Right atrium auricular region (tissue), 2 donors: ENCODE measurements around the gene SGK2. TPM values are rescaled to one million over a fixed set of nuclear protein-coding genes. Genes with fewer than 3 reads are reported as not detected.

Experiments used
- DNase-seq: peaks from one replicate; pipeline ENCODE4 v3.0.0-alpha.2; 2019; ENCODE audit warnings: low spot score
- H3K27ac ChIP-seq, 2 donors: fragments of 200-600 bp; sonication (generic); 1 replicate in 1 of 2; 2 replicates in 1 of 2; pipeline ENCODE4 v1.5.1; 2016 to 2019
- H3K27me3 ChIP-seq, 2 donors: fragments of 200-600 bp; sonication (generic); one replicate each; pipeline versions ENCODE4 v1.5.1 to v1.6.0; 2017 to 2019
- H3K36me3 ChIP-seq: fragments of 200-600 bp; sonication (generic); one replicate; pipeline ENCODE4 v1.5.1; 2016
- H3K4me1 ChIP-seq, 2 donors: fragments of 200-600 bp; sonication (generic); one replicate each; pipeline versions ENCODE4 v1.5.1 to v1.6.0; 2017 to 2019
- H3K4me3 ChIP-seq, 2 donors: fragments of 200-600 bp; sonication (generic); 1 replicate in 1 of 2; 2 replicates in 1 of 2; pipeline ENCODE4 v1.5.1; 2017 to 2019; ENCODE audit warnings: mild to moderate bottlenecking in 1 of 2, moderate library complexity in 1 of 2
- H3K9me3 ChIP-seq, 2 donors: fragments of 200-600 bp; sonication (generic); one replicate each; pipeline ENCODE4 v1.5.1; 2019
- total RNA-seq, 2 donors: library from RNA; depleted of rRNA; stranded (reverse); fragments of >200 nt; gene quantifications; one replicate each; pipeline ENCODE4 v1.1.0, GENCODE V29; 2016
- TF ChIP-seq, protein P1 (sequence below), 2 donors: fragments of 200-600 bp; sonication (generic); IDR thresholded peaks; one replicate each; pipeline ENCODE4 v1.5.1; 2019; ENCODE audit warnings: antibody characterized with exemption in 2 of 2

Gene SGK2
- total RNA-seq, 2 donors from 2014 or later, result 0.90 TPM; not detected in 1

GRCh38 chr20:43541214-43541613, 17.6 kb upstream of the SGK2 start:
- no peaks in the 10 kb centered on the region for H3K9me3 ChIP-seq
- DNase-seq, result no peak
- no peak overlapping the region for H3K4me3 ChIP-seq
- TF ChIP-seq, protein P1, sequence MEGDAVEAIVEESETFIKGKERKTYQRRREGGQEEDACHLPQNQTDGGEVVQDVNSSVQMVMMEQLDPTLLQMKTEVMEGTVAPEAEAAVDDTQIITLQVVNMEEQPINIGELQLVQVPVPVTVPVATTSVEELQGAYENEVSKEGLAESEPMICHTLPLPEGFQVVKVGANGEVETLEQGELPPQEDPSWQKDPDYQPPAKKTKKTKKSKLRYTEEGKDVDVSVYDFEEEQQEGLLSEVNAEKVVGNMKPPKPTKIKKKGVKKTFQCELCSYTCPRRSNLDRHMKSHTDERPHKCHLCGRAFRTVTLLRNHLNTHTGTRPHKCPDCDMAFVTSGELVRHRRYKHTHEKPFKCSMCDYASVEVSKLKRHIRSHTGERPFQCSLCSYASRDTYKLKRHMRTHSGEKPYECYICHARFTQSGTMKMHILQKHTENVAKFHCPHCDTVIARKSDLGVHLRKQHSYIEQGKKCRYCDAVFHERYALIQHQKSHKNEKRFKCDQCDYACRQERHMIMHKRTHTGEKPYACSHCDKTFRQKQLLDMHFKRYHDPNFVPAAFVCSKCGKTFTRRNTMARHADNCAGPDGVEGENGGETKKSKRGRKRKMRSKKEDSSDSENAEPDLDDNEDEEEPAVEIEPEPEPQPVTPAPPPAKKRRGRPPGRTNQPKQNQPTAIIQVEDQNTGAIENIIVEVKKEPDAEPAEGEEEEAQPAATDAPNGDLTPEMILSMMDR (IDR thresholded peaks at IDR 0.05), result no peak
- H3K27me3 ChIP-seq, result no peaks in the 10 kb centered on the region
- H3K27ac ChIP-seq, result no peak overlapping the region
- no peaks in the 10 kb centered on the region for H3K36me3 ChIP-seq
- H3K4me1 ChIP-seq, result no peaks in the 10 kb centered on the region

DNA sequence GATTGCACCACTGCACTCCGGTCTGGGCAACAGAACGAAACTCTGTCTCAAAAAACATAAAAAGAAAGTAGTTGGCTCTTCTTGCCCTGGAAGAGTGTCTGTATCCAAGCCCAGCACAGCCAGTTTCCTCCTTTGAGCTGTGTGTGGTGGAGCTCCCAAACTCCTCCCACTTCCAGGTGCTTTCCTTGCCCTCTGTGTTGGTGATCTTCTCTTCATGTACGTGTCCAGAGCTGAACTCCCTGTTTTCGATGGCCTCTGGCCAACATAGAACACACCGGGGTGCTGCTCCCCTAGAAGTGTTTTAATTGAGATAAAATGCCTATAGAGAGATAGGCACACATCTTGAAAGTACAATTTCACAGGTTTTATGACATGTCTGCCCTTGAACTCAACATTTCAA, 16.7 kb upstream of the SGK2 start:
- Histone ChIP-seq H3K4me1 (no peaks in the 10 kb centered on the region), H3K36me3 (no peaks in the 10 kb centered on the region), H3K27ac (no peak overlapping the region), H3K4me3 (no peak overlapping the region), H3K9me3 (no peaks in the 10 kb centered on the region), H3K27me3 (no peaks in the 10 kb centered on the region)
- no peak for DNase-seq
- TF ChIP-seq, protein P1 (IDR thresholded peaks at IDR 0.05), result no peak

DNA sequence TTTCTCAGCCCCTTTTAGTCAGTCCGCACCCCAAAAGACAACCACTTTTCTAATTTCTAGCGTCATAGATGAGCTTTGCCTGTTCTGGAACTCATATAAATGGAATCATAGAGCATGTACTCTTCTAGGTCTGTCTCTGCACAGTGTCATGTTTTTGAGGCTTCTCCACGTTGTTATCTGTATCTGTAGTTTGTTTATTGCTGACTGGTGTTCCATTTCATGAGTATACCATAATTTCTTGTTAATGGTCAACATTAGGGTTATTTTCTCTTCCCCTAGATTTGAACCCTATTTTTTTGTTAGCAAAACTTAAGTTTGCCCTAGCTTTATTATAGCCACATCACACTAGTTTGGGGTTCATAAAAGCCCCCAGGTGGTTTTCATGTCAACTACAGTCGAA, 16.2 kb upstream of the SGK2 start:
- Histone ChIP-seq H3K4me1 (no peaks in the 10 kb centered on the region), H3K27me3 (no peaks in the 10 kb centered on the region), H3K4me3 (no peak overlapping the region), H3K36me3 (no peaks in the 10 kb centered on the region), H3K9me3 (no peaks in the 10 kb centered on the region), H3K27ac (no peak overlapping the region)
- DNase-seq, result no peak
- TF ChIP-seq, protein P1 (IDR thresholded peaks at IDR 0.05), result no peak

- Histone ChIP-seq H3K27me3 (no peaks in the 10 kb centered on the region), H3K36me3 (no peaks in the 10 kb centered on the region), H3K9me3 (no peaks in the 10 kb centered on the region), H3K27ac (no peak overlapping the region), H3K4me3 (no peak overlapping the region), H3K4me1 (no peaks in the 10 kb centered on the region)
- DNase-seq, result no peak
- TF ChIP-seq, protein P1 (IDR thresholded peaks at IDR 0.05), result no peak
Measured at GRCh38 chr20:43543138-43543537, 15.7 kb upstream of the SGK2 start.

GRCh38 chr20:43544501-43544900, 14.3 kb upstream of the SGK2 start:
- Histone ChIP-seq H3K36me3 (no peaks in the 10 kb centered on the region), H3K27ac (no peak overlapping the region), H3K4me1 (no peaks in the 10 kb centered on the region), H3K4me3 (no peak overlapping the region), H3K9me3 (no peaks in the 10 kb centered on the region), H3K27me3 (no peaks in the 10 kb centered on the region)
- TF ChIP-seq, protein P1 (IDR thresholded peaks at IDR 0.05), result no peak
- DNase-seq, result no peak

DNA sequence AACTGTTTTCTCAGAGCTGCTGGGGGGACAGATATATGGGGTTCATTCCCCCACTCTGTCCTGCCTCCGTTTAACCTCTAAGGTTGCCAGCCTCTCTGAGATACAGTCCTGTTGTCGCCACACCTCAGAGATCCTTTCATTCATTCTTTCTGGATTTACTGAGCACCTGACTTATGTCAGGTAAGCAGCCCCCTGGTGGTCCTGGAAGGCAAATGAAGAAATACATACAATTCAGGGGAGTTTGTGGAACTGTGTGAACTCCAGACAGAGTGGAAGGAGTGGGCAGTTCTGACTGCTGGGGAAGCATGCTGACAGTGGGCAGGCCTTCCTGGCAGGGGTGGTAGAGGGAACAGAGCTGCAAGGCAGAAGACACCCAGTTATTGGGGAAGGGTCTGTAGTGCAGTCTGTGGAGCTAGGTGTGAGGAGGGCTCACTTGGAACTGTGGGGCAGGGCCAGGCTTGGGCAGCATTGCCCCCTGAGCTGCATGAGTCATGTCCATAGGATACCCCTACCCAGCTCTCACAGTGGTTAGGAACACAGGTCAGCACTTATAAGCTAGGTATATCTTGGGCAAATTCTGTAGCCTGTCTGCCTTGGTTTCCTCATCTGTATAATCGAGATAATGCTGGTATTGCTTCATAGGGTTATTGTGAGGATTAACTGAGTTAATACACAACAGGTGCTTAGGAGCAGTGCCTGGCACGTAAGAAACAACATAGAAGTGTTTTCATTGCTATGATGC, 12.8 kb upstream of the SGK2 start:
- Histone ChIP-seq H3K27ac (no peak overlapping the region), H3K9me3 (no peaks in the 10 kb centered on the region), H3K4me1 (no peaks in the 10 kb centered on the region), H3K27me3 (no peaks in the 10 kb centered on the region), H3K36me3 (no peaks in the 10 kb centered on the region), H3K4me3 (no peak overlapping the region)
- TF ChIP-seq, protein P1 (IDR thresholded peaks at IDR 0.05), result no peak
- DNase-seq, result no peak
